Right lobe of liver (tissue), 4 donors: ENCODE results near the gene KLK4.

ENCODE experiments used
- POLR2A ChIP-seq: fragments of 450-650 bp; IDR thresholded peaks from one replicate; pipeline ENCODE4 v1.6.1; 2017; ENCODE audit warnings: antibody characterized with exemption, mild to moderate bottlenecking
- TF ChIP-seq, protein P1 (sequence below), 4 donors: fragments of 200-600 bp in 3 of 4; fragments of 450-650 bp in 1 of 4; IDR thresholded peaks; one replicate each; pipeline versions ENCODE4 v1.5.1 to v1.8.0; 2016 to 2022; ENCODE audit warnings: antibody characterized with exemption in 4 of 4, mild to moderate bottlenecking in 2 of 4
- donor health status: DM: no; HTN: no; CAD: no.
- donor health status: DM: no; HTN: no; CAD: no.
- donor health status: DM: no; HTN: yes; CAD: no.

DNA sequence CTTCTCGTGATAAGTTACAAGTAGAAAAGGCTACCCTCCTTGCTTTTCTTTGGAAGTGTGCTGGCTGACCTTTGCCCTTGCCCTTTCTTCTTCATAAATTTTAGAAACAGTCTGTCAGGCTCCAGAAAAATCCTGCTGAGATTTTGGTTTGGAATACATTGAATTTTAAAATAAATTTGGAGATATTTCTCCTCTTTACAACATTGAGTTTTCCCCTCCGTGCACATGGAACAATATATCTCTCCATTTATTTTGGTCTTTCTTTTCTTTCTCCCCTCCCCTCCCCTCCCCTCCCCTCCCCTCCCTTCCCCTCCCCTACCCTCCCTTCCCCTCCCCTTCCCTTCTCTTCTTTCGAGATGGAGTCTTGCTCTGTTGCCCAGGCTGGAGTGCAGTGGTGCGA lies 8.6 kb downstream of the KLK4 start:
- TF ChIP-seq POLR2A = no peak
- TF ChIP-seq, protein P1, sequence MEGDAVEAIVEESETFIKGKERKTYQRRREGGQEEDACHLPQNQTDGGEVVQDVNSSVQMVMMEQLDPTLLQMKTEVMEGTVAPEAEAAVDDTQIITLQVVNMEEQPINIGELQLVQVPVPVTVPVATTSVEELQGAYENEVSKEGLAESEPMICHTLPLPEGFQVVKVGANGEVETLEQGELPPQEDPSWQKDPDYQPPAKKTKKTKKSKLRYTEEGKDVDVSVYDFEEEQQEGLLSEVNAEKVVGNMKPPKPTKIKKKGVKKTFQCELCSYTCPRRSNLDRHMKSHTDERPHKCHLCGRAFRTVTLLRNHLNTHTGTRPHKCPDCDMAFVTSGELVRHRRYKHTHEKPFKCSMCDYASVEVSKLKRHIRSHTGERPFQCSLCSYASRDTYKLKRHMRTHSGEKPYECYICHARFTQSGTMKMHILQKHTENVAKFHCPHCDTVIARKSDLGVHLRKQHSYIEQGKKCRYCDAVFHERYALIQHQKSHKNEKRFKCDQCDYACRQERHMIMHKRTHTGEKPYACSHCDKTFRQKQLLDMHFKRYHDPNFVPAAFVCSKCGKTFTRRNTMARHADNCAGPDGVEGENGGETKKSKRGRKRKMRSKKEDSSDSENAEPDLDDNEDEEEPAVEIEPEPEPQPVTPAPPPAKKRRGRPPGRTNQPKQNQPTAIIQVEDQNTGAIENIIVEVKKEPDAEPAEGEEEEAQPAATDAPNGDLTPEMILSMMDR (IDR thresholded peaks at IDR 0.05) = no peak
